ENCODE measurements around the gene BIVM.
"Not testable (repeated sequence)": the region's sequence is repeated elsewhere in the genome, so short reads cannot be mapped to it uniquely, and the experiment has no call there.

BIVM gene

DNA sequence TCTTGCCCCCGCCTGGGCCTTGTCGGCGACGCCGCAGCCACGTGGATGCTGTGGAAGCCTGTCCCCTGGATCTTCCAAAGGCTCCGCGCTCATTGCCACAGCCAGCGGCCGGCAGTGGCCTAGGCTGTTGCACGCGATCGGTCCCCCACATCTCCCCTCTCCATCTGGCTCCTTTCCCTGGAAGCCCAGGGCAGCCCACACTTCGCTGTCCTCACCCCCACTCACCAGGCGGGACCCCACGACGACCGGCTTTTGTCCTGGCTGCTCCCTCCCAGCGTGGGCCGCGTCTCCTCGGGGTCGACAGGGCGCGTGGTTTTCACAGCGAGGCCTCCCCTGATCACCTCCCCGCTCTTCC is 24.7 kb upstream of the BIVM start:
- no peak for DNase-seq (ENCODE audit: low read depth)
- TF ChIP-seq, protein P1, sequence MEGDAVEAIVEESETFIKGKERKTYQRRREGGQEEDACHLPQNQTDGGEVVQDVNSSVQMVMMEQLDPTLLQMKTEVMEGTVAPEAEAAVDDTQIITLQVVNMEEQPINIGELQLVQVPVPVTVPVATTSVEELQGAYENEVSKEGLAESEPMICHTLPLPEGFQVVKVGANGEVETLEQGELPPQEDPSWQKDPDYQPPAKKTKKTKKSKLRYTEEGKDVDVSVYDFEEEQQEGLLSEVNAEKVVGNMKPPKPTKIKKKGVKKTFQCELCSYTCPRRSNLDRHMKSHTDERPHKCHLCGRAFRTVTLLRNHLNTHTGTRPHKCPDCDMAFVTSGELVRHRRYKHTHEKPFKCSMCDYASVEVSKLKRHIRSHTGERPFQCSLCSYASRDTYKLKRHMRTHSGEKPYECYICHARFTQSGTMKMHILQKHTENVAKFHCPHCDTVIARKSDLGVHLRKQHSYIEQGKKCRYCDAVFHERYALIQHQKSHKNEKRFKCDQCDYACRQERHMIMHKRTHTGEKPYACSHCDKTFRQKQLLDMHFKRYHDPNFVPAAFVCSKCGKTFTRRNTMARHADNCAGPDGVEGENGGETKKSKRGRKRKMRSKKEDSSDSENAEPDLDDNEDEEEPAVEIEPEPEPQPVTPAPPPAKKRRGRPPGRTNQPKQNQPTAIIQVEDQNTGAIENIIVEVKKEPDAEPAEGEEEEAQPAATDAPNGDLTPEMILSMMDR (conservative IDR thresholded peaks at IDR 0.05; ENCODE audit: low read depth, low read length), result no peak
- peak overlapping the region; percentile 84 for H3K4me3 ChIP-seq (ENCODE audit: low read length)

DNA sequence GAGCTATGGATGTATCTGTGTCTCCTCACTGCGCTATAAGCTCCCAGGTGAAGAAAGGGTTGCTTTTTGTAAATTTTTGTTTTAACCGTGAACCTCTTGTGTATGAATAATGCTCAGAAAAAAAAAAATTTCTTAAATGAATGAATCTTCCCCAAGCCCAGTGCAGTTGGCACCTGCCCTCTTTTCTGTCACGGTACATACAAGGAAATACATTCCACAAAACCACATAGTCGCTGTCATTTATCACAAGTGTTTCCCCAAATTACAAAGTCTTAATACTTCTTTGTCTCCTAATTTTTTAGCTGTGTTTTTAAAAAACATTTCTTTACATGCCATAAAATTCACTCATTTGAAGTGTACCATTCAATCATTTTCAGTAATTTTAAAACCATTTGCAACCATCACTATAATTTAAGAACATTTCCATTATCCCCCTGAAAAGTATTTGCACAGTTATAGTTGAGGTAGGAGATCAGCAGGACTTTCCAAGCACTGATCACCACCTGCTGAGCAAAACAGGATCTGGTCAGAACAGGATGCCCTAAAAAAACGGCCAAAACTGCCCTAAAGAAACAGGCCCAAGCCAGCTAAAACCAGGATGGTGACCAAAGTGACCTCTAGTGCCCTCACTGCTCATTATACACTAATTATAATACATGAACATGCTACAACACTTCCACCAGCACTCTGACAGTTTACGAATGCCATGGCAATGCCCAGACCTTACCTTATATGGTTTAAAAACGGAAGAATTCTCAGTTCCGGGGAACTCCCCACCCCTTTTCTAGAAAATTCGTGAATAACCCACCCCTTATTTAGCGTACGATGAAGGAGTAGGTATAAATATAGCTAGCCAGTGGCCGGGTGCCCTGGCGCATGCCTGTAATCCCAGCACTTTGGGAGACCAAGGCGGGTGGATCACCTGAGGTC is 24.1 kb upstream of the BIVM start:
- TF ChIP-seq, protein P1 (conservative IDR thresholded peaks at IDR 0.05; ENCODE audit: low read depth, low read length), result no peak
- H3K4me3 ChIP-seq (ENCODE audit: low read length), result no peak overlapping the region
- DNase-seq (ENCODE audit: low read depth), result no peak

DNA sequence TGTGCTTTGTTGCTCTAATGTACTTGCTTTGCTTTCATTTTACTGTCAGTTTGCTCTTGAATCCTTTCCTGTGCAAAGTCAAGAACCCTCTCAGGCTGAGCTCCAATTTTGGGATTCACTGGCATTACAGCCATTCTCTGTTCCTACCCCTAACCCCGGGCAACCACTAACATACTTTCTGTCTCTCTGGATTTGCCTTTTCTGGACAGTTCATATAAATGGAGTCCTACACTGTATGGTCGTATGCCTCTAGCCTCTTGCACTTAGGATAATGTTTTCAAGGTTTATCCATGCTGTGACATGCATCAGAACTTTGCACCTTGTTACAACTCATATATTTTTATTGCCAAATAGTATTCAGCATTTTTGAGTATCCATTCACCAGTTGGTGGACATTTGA is 22.6 kb upstream of the BIVM start:
- TF ChIP-seq, protein P1 (conservative IDR thresholded peaks at IDR 0.05; ENCODE audit: low read depth, low read length), result no peak
- H3K4me3 ChIP-seq (ENCODE audit: low read length), result no peak overlapping the region
- no peak for DNase-seq (ENCODE audit: low read depth)

DNA sequence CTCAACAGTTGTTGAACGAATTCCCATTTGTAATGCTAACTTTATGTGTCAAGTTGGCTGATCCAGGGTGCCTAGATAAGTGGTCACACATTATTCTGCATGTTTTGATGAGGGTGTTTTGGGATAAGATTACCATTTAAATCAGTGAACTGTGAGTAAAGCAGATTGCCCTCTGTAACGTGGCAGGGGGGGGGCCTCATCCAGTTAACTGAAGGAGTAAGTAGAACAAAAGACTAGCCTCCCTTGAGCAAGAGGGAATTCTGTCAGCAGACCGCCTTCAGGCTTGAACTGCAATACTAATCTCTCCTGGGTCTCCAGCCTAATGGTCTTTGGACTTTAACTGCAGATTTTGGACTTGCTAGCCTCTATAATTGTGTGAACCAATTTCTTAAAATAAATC is 21.2 kb upstream of the BIVM start:
- no peak for DNase-seq (ENCODE audit: low read depth)
- H3K4me3 ChIP-seq (ENCODE audit: low read length), result no peak overlapping the region
- TF ChIP-seq, protein P1 (conservative IDR thresholded peaks at IDR 0.05; ENCODE audit: low read depth, low read length), result no peak

DNA sequence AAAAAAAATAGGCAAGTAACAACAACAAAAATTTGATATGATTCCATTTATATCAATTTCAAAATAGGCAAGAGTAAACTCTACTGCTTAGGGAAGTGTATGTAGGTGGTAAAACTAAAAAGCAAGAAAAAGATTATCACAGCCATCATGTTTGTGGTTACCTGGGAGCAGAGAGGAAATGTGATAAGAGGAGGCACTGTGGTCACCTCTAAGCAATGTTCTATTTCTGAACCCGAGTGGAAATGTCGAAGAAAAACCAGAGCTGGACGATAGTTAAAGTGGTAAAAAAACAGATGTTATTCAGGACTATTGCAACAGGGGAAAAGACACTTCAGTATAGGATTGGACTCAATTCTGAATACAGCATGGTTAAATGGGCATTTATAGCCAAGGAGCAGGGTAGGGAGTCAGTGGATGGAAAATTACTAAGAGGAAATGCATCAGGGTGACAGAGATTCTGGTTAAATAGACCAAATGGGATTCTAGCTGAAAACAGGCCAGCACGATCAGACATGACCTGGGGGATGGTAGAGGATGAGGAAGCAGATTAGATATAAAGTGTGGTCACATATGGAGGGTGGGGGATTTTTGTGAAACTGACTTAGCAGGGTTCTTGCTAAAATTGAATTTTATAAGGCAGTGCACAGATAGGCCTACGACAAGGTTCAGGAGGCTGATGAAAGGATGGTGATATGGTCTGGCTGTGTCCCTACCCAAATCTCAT is 19.3 kb upstream of the BIVM start:
- DNase-seq (ENCODE audit: low read depth), result no peak
- H3K4me3 ChIP-seq (ENCODE audit: low read length), result no peak overlapping the region
- TF ChIP-seq, protein P1 (conservative IDR thresholded peaks at IDR 0.05; ENCODE audit: low read depth, low read length), result no peak

DNA sequence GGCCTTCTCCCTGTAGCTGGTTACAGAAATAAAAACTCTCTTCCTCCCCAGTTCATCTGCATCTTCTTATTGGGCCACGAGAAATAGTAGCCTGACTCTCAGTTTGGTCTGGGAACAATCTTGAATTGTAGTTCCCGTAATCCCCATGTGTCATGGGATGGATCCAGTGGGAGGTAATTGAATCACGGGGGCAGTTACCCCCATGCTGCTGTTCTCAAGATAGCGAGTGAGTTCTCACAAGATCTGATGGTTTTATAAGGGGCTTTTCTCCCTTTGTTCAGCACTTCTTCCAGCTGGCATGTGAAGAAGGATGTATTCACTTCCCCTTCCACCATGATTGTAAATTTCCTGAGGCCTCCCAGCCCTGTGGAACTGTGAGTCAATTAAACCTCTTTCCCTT is 18.3 kb upstream of the BIVM start:
- DNase-seq (ENCODE audit: low read depth); H3K4me3 ChIP-seq (ENCODE audit: low read length): not testable (repeated sequence)

DNA sequence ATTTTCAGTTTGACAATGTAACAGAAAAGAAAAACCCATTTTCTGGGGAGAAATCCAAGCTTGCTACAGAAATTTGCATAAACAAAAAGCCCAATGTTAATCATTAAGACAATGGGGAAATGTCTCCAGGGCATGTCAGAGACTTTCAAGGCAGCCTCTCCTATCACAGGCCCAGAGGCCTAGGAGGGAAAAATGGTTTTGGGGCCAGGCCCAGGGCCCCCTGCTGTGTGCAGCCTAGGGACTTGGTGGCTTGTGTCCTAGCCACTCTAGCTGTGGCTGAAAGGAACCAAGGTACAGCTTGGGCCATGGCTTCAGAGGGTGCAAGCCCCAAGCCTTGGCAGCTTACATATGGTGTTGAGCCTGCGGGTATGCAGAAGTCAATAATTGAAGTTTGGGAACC is 17.3 kb upstream of the BIVM start:
- TF ChIP-seq, protein P1 (conservative IDR thresholded peaks at IDR 0.05; ENCODE audit: low read depth, low read length), result no peak
- DNase-seq (ENCODE audit: low read depth), result no peak
- H3K4me3 ChIP-seq (ENCODE audit: low read length), result no peak overlapping the region
